Transverse colon (tissue), 4 donors: ENCODE measurements around the gene GLIS1.

Experiments used
- CTCF ChIP-seq, 5 experiments: fragments of 200-600 bp in 3 of 5; fragments of 450-650 bp in 2 of 5; sonication (generic) in 3 of 5; IDR thresholded peaks; 1 replicate in 2 of 5; 2 replicates in 3 of 5; pipeline ENCODE4 v1.5.1; 2016 to 2017; ENCODE audit warnings: antibody characterized with exemption in 5 of 5, inconsistent platforms in 3 of 5, mild to moderate bottlenecking in 2 of 5, moderate library complexity in 1 of 5
- POLR2A ChIP-seq: fragments of 450-650 bp; IDR thresholded peaks from one replicate; pipeline ENCODE4 v1.6.1; 2016; ENCODE audit warnings: antibody characterized with exemption, mild to moderate bottlenecking, moderate library complexity
- POLR2AphosphoS5 ChIP-seq, 3 donors: sonication (generic); formaldehyde crosslinking; IDR thresholded peaks; one replicate each; pipeline ENCODE4 v1.6.1; 2016; ENCODE audit warnings: antibody characterized with exemption in 3 of 3

- no peak for TF ChIP-seq POLR2AphosphoS5 (IDR thresholded peaks at IDR 0.05)
- no peak for TF ChIP-seq POLR2A
- TF ChIP-seq CTCF (IDR thresholded peaks at IDR 0.05), result no peak
Observed at GRCh38 chr1:53669621-53670191, 69.3 kb downstream of the GLIS1 start.
